Measurements from ENCODE around the gene TCEANC2. TPM values are rescaled to one million over a fixed set of nuclear protein-coding genes. Genes with fewer than 3 reads are reported as not detected.

TCEANC2 gene
- total and polyA plus RNA-seq, 3 experiments from 2014 or later, result 6.1 to 11.4 (median 10.9) TPM

- ChIA-PET POLR2A (interaction anchor here (1.9 kb wide), 1 partner anchor 108 kb away, joined by 24 read pairs; the partner anchor contains the start of genes IFT25 and LRRC42), CTCF (interaction anchor here (1.1 to 1.7 kb wide), 4 partner anchors 17 to 709 kb away, joined by 3 read pairs; partner anchors contain the start of gene TTC4)
- H3K36me3 ChIP-seq (ENCODE audit: insufficient read depth, low read length), result no peaks in the 10 kb centered on the region
- peak in 1 of 5 donors; percentile 13 for DNase-seq
- H3K9me3 ChIP-seq (ENCODE audit: low read length), result no peaks in the 10 kb centered on the region
- H3K36me3 Mint-ChIP-seq, result peaks cover 5 to 25% (median 16%) of the 10 kb centered on the region in 3 donors
- no peaks in the 10 kb centered on the region for H3K9me3 Mint-ChIP-seq
- no peaks in the 10 kb centered on the region for H3K27me3 ChIP-seq (ENCODE audit: insufficient read depth, low read length, poor library complexity, severe bottlenecking)
- peak overlapping the region; percentile 93 for H3K27ac ChIP-seq (ENCODE audit: low read depth, low read length)
- peaks cover 31 to 55% (median 50%) of the 10 kb centered on the region in 3 donors for H3K4me1 Mint-ChIP-seq
- no peaks in the 10 kb centered on the region for H3K27me3 Mint-ChIP-seq
- no peak overlapping the region for H3K27ac Mint-ChIP-seq
- peaks cover 39% of the 10 kb centered on the region for H3K4me1 ChIP-seq (ENCODE audit: insufficient read depth, low read length)
- peak overlapping the region; percentile 93 for H3K4me3 ChIP-seq (ENCODE audit: low read length)
- H3K4me3 Mint-ChIP-seq, result no peak overlapping the region
Measured at GRCh38 chr1:54053745-54054437, 483 bp downstream of the TCEANC2 start.

GRCh38 chr1:54054438-54054749 is 986 bp downstream of the TCEANC2 start:
- no peak for DNase-seq
- H3K36me3 Mint-ChIP-seq, result peaks cover 5 to 28% (median 16%) of the 10 kb centered on the region in 3 donors
- peak overlapping the region; percentile 93 for H3K4me3 ChIP-seq (ENCODE audit: low read length)
- no peaks in the 10 kb centered on the region for H3K27me3 Mint-ChIP-seq
- ChIA-PET CTCF (interaction anchor here (1.1 to 1.3 kb wide), 3 partner anchors 17 to 747 kb away, joined by 3 read pairs; partner anchors contain the start of genes TTC22 and TTC4), POLR2A (no interaction called here)
- no peaks in the 10 kb centered on the region for H3K36me3 ChIP-seq (ENCODE audit: insufficient read depth, low read length)
- H3K4me3 Mint-ChIP-seq, result no peak overlapping the region
- no peaks in the 10 kb centered on the region for H3K9me3 ChIP-seq (ENCODE audit: low read length)
- no peaks in the 10 kb centered on the region for H3K27me3 ChIP-seq (ENCODE audit: insufficient read depth, low read length, poor library complexity, severe bottlenecking)
- peaks cover 34% of the 10 kb centered on the region for H3K4me1 ChIP-seq (ENCODE audit: insufficient read depth, low read length)
- peak overlapping the region; percentile 93 for H3K27ac ChIP-seq (ENCODE audit: low read depth, low read length)
- H3K4me1 Mint-ChIP-seq, result peaks cover 27 to 51% (median 47%) of the 10 kb centered on the region in 3 donors
- no peak overlapping the region for H3K27ac Mint-ChIP-seq
- H3K9me3 Mint-ChIP-seq, result no peaks in the 10 kb centered on the region

- no peaks in the 10 kb centered on the region for H3K36me3 ChIP-seq (ENCODE audit: insufficient read depth, low read length)
Measured at GRCh38 chr1:54064299-54064698, 10.9 kb downstream of the TCEANC2 start.

DNA sequence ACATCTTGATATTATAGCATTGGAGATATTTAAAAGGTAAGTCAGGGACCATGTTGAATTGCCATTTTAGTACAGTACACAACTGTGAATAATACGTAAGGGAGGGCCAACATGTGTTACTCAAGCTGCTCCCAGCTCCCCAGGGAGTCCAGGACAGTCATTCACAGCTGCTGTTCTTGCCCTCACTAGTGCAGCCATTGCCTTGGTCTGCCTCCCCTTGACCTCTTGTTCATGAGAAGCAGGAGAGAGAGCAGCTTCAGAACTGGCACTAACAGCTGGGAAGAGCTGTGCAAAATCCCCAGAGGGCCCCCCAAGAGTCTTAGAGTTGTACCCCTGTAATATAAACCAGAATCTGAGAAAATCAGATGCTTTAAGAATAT is 16.4 kb downstream of the TCEANC2 start:
- no peak overlapping the region for H3K27ac ChIP-seq (ENCODE audit: low read depth, low read length)
- H3K9me3 Mint-ChIP-seq, result no peaks in the 10 kb centered on the region
- H3K27me3 Mint-ChIP-seq, result no peaks in the 10 kb centered on the region
- no peaks in the 10 kb centered on the region for H3K27me3 ChIP-seq (ENCODE audit: insufficient read depth, low read length, poor library complexity, severe bottlenecking)
- no peaks in the 10 kb centered on the region for H3K4me1 ChIP-seq (ENCODE audit: insufficient read depth, low read length)
- no peaks in the 10 kb centered on the region for H3K9me3 ChIP-seq (ENCODE audit: low read length)
- no peaks in the 10 kb centered on the region for H3K36me3 ChIP-seq (ENCODE audit: insufficient read depth, low read length)
- peak overlapping the region in 1 of 8 donors; percentile 19 for H3K27ac Mint-ChIP-seq
- no peak overlapping the region for H3K4me3 ChIP-seq (ENCODE audit: low read length)
- H3K36me3 Mint-ChIP-seq, result peaks cover 0 to 15% (median 7%) of the 10 kb centered on the region in 3 donors
- peaks cover 0 to 2% (median 0%) of the 10 kb centered on the region in 3 donors for H3K4me1 Mint-ChIP-seq
- no peak overlapping the region for H3K4me3 Mint-ChIP-seq
- POLR2A ChIA-PET, result no interaction called here
- CTCF ChIA-PET, result interaction anchor here (0.9 to 2.1 kb wide), 2 partner anchors 12 to 420 kb away, joined by 3 to 17 read pairs; no protein-coding TSS in a partner anchor
- no peak for DNase-seq

More at GRCh38 chr1:54064299-54064698, 10.9 kb downstream of the TCEANC2 start:
- Mint-ChIP-seq H3K27me3 (no peaks in the 10 kb centered on the region), H3K4me3 (no peak overlapping the region), H3K9me3 (no peaks in the 10 kb centered on the region), H3K27ac (no peak overlapping the region), H3K4me1 (peaks cover 1 to 8% (median 6%) of the 10 kb centered on the region in 3 donors), H3K36me3 (peaks cover 0 to 16% (median 11%) of the 10 kb centered on the region in 3 donors)
- ChIA-PET CTCF (no interaction called here), POLR2A (no interaction called here)
- no peaks in the 10 kb centered on the region for H3K9me3 ChIP-seq (ENCODE audit: low read length)
- H3K27ac ChIP-seq (ENCODE audit: low read depth, low read length), result no peak overlapping the region
- no peaks in the 10 kb centered on the region for H3K27me3 ChIP-seq (ENCODE audit: insufficient read depth, low read length, poor library complexity, severe bottlenecking)
- no peak overlapping the region for H3K4me3 ChIP-seq (ENCODE audit: low read length)
- DNase-seq, result no peak
- no peaks in the 10 kb centered on the region for H3K4me1 ChIP-seq (ENCODE audit: insufficient read depth, low read length)

DNA sequence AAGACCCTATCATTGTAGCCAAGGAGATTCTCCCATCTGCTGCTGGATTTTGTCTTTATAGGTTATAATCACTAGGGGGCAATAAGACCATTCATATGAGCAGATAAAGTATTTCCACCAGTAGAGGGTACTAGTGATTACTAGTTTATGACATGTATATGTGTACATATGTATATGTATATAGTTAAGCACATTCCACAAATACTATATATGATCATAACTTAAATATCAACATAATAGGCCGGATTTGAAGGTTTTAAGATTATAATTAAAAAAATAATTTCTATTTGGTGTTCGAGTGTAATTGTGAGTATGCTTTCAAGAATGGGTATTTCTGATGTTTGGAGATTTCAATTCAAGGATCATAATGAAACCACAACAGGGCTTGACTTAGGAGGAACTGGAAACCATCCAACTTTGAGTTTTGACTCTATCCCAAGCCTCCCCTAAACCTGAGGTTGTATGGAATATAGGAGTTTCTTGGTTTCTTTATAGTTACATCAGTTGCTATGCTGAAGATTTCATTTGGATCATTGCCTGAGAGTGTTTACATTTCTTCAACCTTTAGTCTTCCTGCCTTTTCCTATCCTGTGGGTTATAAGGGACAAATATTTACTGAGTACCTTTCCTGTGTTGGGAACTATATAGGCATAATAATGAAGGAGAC is 16.9 kb downstream of the TCEANC2 start:
- H3K27me3 Mint-ChIP-seq, result no peaks in the 10 kb centered on the region
- no peak overlapping the region for H3K4me3 Mint-ChIP-seq

DNA sequence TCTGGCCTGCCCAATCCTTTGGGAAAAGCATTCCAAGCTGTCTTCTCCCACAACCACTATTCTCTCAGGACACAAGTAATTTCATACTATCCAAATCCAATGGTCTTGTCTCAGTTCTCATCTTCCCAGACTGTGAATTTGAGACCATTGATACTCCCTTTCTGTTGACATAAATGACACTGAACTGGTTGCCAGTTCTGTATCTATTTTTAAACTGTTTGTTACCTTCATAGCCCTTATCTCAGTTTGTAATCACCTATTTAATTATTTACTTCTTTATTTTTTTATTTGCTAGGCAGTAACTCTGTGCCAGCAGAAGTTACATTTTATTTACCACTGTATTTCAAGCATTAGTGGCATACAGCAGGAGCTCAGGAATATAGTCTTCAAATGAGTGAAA is 24.0 kb downstream of the TCEANC2 start:
- no peaks in the 10 kb centered on the region for H3K36me3 ChIP-seq (ENCODE audit: insufficient read depth, low read length)
- peaks cover 0 to 14% (median 4%) of the 10 kb centered on the region in 3 donors for H3K36me3 Mint-ChIP-seq
- peaks cover 2 to 7% (median 4%) of the 10 kb centered on the region in 3 donors for H3K4me1 Mint-ChIP-seq
- no peaks in the 10 kb centered on the region for H3K27me3 ChIP-seq (ENCODE audit: insufficient read depth, low read length, poor library complexity, severe bottlenecking)
- peak overlapping the region in 2 of 8 donors; percentile 4 to 43 for H3K27ac Mint-ChIP-seq
- no peaks in the 10 kb centered on the region for H3K9me3 ChIP-seq (ENCODE audit: low read length)
- CTCF ChIA-PET, result interaction anchor here (1.0 to 1.7 kb wide), 2 partner anchors 412 to 422 kb away, joined by 3 read pairs; no protein-coding TSS in a partner anchor
- no peaks in the 10 kb centered on the region for H3K4me1 ChIP-seq (ENCODE audit: insufficient read depth, low read length)
- H3K9me3 Mint-ChIP-seq, result no peaks in the 10 kb centered on the region
- H3K27me3 Mint-ChIP-seq, result peaks cover 0 to 2% of the 10 kb centered on the region in 2 donors
- H3K4me3 Mint-ChIP-seq, result no peak overlapping the region
- DNase-seq, result no peak
- no peak overlapping the region for H3K27ac ChIP-seq (ENCODE audit: low read depth, low read length)
- H3K4me3 ChIP-seq (ENCODE audit: low read length), result no peak overlapping the region
- POLR2A ChIA-PET, result no interaction called here

More for the DNA sequence above, 16.9 kb downstream of the TCEANC2 start:
- no peak overlapping the region for H3K27ac ChIP-seq (ENCODE audit: low read depth, low read length)
- Mint-ChIP-seq H3K36me3 (peaks cover 0 to 11% (median 5%) of the 10 kb centered on the region in 3 donors), H3K27ac (peak overlapping the region in 1 of 8 donors; percentile 19), H3K4me1 (peaks cover 0 to 2% (median 0%) of the 10 kb centered on the region in 3 donors), H3K9me3 (no peaks in the 10 kb centered on the region)
- H3K36me3 ChIP-seq (ENCODE audit: insufficient read depth, low read length), result no peaks in the 10 kb centered on the region
- H3K9me3 ChIP-seq (ENCODE audit: low read length), result no peaks in the 10 kb centered on the region
- POLR2A ChIA-PET, result no interaction called here
- H3K4me3 ChIP-seq (ENCODE audit: low read length), result no peak overlapping the region
- CTCF ChIA-PET, result interaction anchor here (0.5 to 2.1 kb wide), 4 partner anchors 13 to 419 kb away, joined by 3 to 17 read pairs (median 3); no protein-coding TSS in a partner anchor
- no peaks in the 10 kb centered on the region for H3K4me1 ChIP-seq (ENCODE audit: insufficient read depth, low read length)
- no peaks in the 10 kb centered on the region for H3K27me3 ChIP-seq (ENCODE audit: insufficient read depth, low read length, poor library complexity, severe bottlenecking)
- peak in 2 of 5 donors; percentile 48 for DNase-seq

GRCh38 chr1:54080598-54081049 is 27.2 kb downstream of the TCEANC2 start:
- no peak for DNase-seq
- CTCF ChIA-PET, result no interaction called here
- no peaks in the 10 kb centered on the region for H3K27me3 ChIP-seq (ENCODE audit: insufficient read depth, low read length, poor library complexity, severe bottlenecking)
- no peak overlapping the region for H3K27ac Mint-ChIP-seq
- no peaks in the 10 kb centered on the region for H3K4me1 ChIP-seq (ENCODE audit: insufficient read depth, low read length)
- H3K4me3 Mint-ChIP-seq, result no peak overlapping the region
- H3K4me1 Mint-ChIP-seq, result peaks cover 3 to 7% (median 4%) of the 10 kb centered on the region in 3 donors
- H3K9me3 ChIP-seq (ENCODE audit: low read length), result no peaks in the 10 kb centered on the region
- H3K27ac ChIP-seq (ENCODE audit: low read depth, low read length), result no peak overlapping the region
- H3K4me3 ChIP-seq (ENCODE audit: low read length), result no peak overlapping the region
- peaks cover 0 to 2% of the 10 kb centered on the region in 2 donors for H3K27me3 Mint-ChIP-seq
- POLR2A ChIA-PET, result no interaction called here
- peaks cover 0 to 19% (median 7%) of the 10 kb centered on the region in 3 donors for H3K36me3 Mint-ChIP-seq
- no peaks in the 10 kb centered on the region for H3K9me3 Mint-ChIP-seq
- H3K36me3 ChIP-seq (ENCODE audit: insufficient read depth, low read length), result no peaks in the 10 kb centered on the region

Data from CD8-positive, alpha-beta memory T cell (primary cell).